Gastrocnemius medialis (tissue), 4 donors: ENCODE results near the gene YJU2. TPM values are rescaled to one million over a fixed set of nuclear protein-coding genes. Genes with fewer than 3 reads are reported as not detected.
"Not testable (repeated sequence)": the region's sequence is repeated elsewhere in the genome, so short reads cannot be mapped to it uniquely, and the experiment has no call there.

ENCODE experiments used
- ATAC-seq, 2 donors: fragments of 150-250 bp; one replicate each; pipeline ENCODE4 v1.9.1; 2016
- DNase-seq, 2 donors: peaks; one replicate each; pipeline ENCODE4 v3.0.0-alpha.2; 2019
- H3K27ac ChIP-seq, 4 donors: fragments of 200-600 bp; sonication (generic); 1 replicate in 1 of 4; 2 replicates in 3 of 4; pipeline ENCODE4 v1.5.1; 2016 to 2018; ENCODE audit warnings: mild to moderate bottlenecking in 2 of 4, moderate library complexity in 1 of 4
- H3K27me3 ChIP-seq, 3 donors: fragments of 200-600 bp; sonication (generic) in 2 of 3; 1 replicate in 1 of 3; 2 replicates in 2 of 3; pipeline versions ENCODE4 v1.5.1 to v1.6.0; 2016 to 2019; ENCODE audit warnings: mild to moderate bottlenecking in 1 of 3, moderate library complexity in 1 of 3
- H3K36me3 ChIP-seq, 2 donors: fragments of 200-600 bp; sonication (generic) in 1 of 2; one replicate each; pipeline ENCODE4 v1.5.1; 2017 to 2018
- H3K4me1 ChIP-seq, 2 donors: fragments of 200-600 bp; sonication (generic) in 1 of 2; one replicate each; pipeline ENCODE4 v1.5.1; 2016 to 2017; ENCODE audit warnings: mild to moderate bottlenecking in 2 of 2
- H3K4me3 ChIP-seq, 4 donors: fragments of 200-600 bp; sonication (generic) in 3 of 4; 1 replicate in 1 of 4; 2 replicates in 3 of 4; pipeline ENCODE4 v1.5.1; 2016 to 2019; ENCODE audit warnings: mild to moderate bottlenecking in 2 of 4
- H3K9me3 ChIP-seq, 3 donors: fragments of 200-600 bp; sonication (generic) in 2 of 3; 1 replicate in 1 of 3; 2 replicates in 2 of 3; pipeline ENCODE4 v1.5.1; 2016 to 2019
- POLR2A ChIP-seq, 2 donors: fragments of 450-650 bp; IDR thresholded peaks; one replicate each; pipeline ENCODE4 v1.6.1; 2017; ENCODE audit warnings: antibody characterized with exemption in 2 of 2, mild to moderate bottlenecking in 2 of 2, moderate library complexity in 2 of 2
- in situ Hi-C, 4 donors: fragments of 200-750 bp; cut with MboI; loops; one replicate each; pipeline versions ENCODE4 v1.15.0 to v1.8.0; 2017; ENCODE audit warnings: low sequenced_read_pairs in 4 of 4
- intact Hi-C: fragments of 100-400 bp; cut with DNase I; formaldehyde crosslinking; loops from one replicate; pipeline ENCODE4 v1.15.1; 2023; ENCODE audit warnings: low total_unique reads
- total RNA-seq, 4 donors: library from RNA; depleted of rRNA; stranded (reverse); fragments of >200 nt; gene quantifications; one replicate each; pipeline versions ENCODE4 v1.1.0 to v1.2.3, GENCODE V29; 2016
- TF ChIP-seq, protein P1 (sequence below), 5 experiments: fragments of 450-650 bp in 3 of 5; fragments of 200-600 bp in 2 of 5; sonication (generic) in 2 of 5; IDR thresholded peaks in 4 of 5; conservative IDR thresholded peaks in 1 of 5; 1 replicate in 4 of 5; 2 replicates in 1 of 5; pipeline ENCODE4 v1.5.1; 2016 to 2019; ENCODE audit warnings: antibody characterized with exemption in 5 of 5, mild to moderate bottlenecking in 3 of 5, moderate library complexity in 3 of 5

YJU2 gene
- total RNA-seq, 4 donors from 2014 or later = 13.5 to 37.8 (median 19.9) TPM

DNA sequence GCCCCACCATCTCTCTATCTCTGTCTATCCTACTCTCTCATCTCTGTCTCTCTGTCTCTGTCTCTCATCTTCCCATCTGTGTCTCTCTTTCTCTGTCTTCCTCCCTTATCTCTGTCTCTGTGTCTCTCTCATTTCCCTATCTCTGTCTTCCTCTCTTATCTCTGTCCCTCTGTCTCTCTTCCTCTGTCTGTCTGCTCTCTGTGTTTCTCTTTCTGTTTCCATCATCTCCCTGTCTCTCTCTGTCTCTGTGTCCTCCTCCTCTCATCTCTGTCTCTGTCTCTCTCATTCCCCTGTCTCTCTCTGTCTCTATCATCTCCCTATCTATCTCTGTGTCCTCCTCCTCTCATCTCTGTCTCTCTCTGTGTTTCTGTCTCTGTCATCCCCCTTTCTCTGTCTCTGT, 19.1 kb upstream of the YJU2 start:
- Histone ChIP-seq H3K4me3 (no peak overlapping the region), H3K36me3 (no peaks in the 10 kb centered on the region), H3K27ac (no peak overlapping the region), H3K9me3 (no peaks in the 10 kb centered on the region), H3K27me3 (peaks cover 31 to 45% (median 38%) of the 10 kb centered on the region in 3 donors), H3K4me1 (no peaks in the 10 kb centered on the region)
- no peak for DNase-seq
- no peak for ATAC-seq
- intact Hi-C loops = no loop called here
- in situ Hi-C loops = no loop called here
- TF ChIP-seq, protein P1, sequence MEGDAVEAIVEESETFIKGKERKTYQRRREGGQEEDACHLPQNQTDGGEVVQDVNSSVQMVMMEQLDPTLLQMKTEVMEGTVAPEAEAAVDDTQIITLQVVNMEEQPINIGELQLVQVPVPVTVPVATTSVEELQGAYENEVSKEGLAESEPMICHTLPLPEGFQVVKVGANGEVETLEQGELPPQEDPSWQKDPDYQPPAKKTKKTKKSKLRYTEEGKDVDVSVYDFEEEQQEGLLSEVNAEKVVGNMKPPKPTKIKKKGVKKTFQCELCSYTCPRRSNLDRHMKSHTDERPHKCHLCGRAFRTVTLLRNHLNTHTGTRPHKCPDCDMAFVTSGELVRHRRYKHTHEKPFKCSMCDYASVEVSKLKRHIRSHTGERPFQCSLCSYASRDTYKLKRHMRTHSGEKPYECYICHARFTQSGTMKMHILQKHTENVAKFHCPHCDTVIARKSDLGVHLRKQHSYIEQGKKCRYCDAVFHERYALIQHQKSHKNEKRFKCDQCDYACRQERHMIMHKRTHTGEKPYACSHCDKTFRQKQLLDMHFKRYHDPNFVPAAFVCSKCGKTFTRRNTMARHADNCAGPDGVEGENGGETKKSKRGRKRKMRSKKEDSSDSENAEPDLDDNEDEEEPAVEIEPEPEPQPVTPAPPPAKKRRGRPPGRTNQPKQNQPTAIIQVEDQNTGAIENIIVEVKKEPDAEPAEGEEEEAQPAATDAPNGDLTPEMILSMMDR (IDR thresholded peaks at IDR 0.05 in 4 of 5, conservative IDR thresholded peaks at IDR 0.05 in 1 of 5) = no peak
- TF ChIP-seq POLR2A (IDR thresholded peaks at IDR 0.05) = no peak

DNA sequence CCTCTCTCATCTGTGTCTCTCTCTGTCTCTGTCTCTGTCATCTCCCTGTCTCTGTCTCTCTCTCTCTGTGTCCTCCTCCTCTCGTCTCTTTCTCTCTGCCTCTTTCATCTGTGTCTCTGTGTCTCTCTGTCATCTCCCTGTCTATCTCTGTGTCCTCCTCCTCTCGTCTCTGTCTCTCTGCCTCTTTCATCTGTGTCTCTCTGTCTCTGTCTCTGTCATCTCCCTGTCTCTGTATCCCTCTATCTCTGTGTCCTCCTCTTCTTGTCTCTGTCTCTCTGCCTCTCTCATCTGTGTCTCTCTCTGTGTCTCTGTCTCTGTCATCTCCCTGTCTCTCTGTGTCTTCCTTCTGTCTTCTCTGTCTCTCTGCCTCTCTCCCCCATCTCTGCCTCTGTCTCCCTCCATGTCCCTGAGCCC, 18.1 kb upstream of the YJU2 start:
- no peak overlapping the region for H3K4me3 ChIP-seq
- TF ChIP-seq, protein P1 (IDR thresholded peaks at IDR 0.05 in 4 of 5, conservative IDR thresholded peaks at IDR 0.05 in 1 of 5) = no peak
- no peak for TF ChIP-seq POLR2A (IDR thresholded peaks at IDR 0.05)
- DNase-seq (no peak), ATAC-seq (no peak)
- in situ Hi-C loops = no loop called here
- peaks cover 40 to 48% (median 48%) of the 10 kb centered on the region in 3 donors for H3K27me3 ChIP-seq
- no peaks in the 10 kb centered on the region for H3K4me1 ChIP-seq
- H3K27ac ChIP-seq = no peak overlapping the region
- intact Hi-C loops = no loop called here
- H3K9me3 ChIP-seq = no peaks in the 10 kb centered on the region
- no peaks in the 10 kb centered on the region for H3K36me3 ChIP-seq

DNA sequence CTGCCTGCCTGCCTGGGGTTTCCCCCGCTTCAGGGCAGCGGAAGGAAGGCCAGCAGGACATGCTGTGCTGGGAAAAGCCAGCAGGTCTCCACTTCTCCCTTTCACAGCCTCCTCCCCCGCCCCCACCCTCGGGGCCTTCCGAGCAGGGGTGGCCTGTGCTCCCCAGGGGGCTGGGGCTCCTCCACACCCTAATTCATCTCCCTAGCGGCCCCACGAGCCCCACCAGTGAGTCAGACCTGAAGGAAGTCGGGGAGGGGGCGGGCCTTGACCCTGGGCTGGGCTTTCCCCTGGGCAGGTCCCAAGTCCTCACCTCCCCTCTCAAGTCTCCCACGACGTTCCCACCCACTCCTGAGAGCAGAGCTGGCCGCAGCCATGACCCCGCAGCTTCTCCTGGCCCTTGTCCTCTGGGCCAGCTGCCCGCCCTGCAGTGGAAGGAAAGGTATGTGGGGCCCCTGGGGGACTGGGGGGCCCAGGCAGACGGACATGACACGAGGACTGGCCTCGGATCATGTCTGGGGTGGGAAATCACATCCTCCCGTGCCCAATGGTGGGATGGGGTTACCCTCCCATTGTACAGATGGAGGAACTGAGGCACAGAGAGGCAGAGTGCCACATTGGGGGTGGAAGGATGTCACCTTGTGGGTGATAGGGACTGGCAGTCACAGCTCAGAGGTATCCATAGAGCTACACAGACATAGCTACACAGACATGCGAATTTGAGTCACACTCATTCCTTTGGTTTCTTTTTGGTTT, 17.5 kb upstream of the YJU2 start, which contains the start of gene EBI3:
EBI3 (plus strand) TSS at position 345 of the 753 bp plus-strand sequence; CDS start at position 373, 28 bp downstream.
- Histone ChIP-seq H3K27ac (no peak within 1 kb of the TSS), H3K4me1 (no peaks in the 10 kb centered on the region), H3K27me3 (peaks cover 40 to 49% (median 48%) of the 10 kb centered on the region in 3 donors), H3K4me3 (no peak within 1 kb of the TSS), H3K36me3 (no peaks in the 10 kb centered on the region), H3K9me3 (no peaks in the 10 kb centered on the region)
- TF ChIP-seq, protein P1 (IDR thresholded peaks at IDR 0.05 in 4 of 5, conservative IDR thresholded peaks at IDR 0.05 in 1 of 5) = no peak
- TF ChIP-seq POLR2A (IDR thresholded peaks at IDR 0.05) = no peak
- in situ Hi-C loops (no loop called here), intact Hi-C loops (no loop called here)
- DNase-seq = no peak
- ATAC-seq = no peak

DNA sequence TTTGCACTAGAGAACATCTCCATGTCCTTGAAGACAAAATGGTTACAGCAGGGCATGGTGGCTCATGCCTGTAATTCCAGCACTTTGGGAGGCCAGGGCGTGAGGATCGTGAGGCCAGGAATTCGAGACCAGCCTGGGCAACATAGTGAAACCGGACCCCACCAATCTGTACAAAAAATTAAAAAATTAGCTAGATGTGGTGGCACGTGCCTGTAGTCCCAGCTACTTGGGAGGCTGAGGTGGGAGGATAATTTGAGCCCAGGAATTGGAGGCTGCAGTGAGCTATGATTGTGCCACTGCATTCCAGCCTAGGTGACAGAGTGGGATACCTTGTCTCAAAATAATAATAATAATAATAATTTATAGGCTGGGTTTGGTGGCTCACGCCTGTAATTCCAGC, 16.6 kb upstream of the YJU2 start:
- H3K27ac ChIP-seq, ATAC-seq, H3K9me3 ChIP-seq, H3K4me3 ChIP-seq, intact Hi-C loops, in situ Hi-C loops, H3K36me3 ChIP-seq, DNase-seq, H3K4me1 ChIP-seq: not testable (repeated sequence)
- peaks cover 40 to 49% (median 48%) of the 10 kb centered on the region in 3 donors for H3K27me3 ChIP-seq

DNA sequence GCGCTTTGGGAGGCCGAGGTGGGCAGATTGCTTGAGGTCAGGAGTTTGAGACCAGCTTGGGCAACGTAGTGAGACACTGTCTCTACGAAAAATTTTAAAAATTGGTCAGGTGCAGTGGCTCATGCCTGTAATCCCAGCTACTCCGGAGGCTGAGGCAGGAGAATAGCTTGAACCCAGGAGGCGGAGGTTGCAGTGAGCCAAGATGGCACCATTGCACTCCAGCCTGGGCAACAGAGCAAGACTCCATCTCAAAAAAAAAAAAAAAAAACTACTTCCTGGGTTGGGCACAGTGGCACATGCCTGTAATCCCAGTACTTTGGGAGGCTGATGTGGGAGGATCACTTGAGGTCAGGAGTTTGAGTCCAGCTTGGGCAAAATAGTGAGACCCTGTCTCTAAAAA, 15.4 kb upstream of the YJU2 start:
- H3K4me1 ChIP-seq, H3K9me3 ChIP-seq, H3K27ac ChIP-seq, ATAC-seq, intact Hi-C loops, DNase-seq, in situ Hi-C loops, H3K4me3 ChIP-seq, H3K36me3 ChIP-seq: not testable (repeated sequence)
- peaks cover 43 to 49% (median 48%) of the 10 kb centered on the region in 3 donors for H3K27me3 ChIP-seq

DNA sequence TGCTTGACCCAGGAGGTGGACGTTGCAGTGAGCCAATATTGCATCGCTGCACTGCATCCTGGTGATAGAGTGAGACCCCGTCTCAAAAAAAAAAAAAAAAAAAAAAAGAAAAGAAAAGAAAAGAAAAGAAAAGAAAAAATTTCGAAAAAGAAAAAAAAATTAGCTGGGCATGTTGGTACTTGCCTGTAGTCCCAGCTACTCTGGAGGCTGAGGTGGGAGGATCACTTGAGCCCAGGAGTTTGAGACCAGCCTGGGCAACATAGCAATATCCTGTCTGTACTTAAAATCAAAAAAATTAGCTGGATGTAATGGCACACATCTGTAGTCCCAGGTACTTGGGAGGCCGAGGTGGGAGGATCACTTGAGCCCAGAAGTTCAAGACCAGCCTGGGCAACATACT, 14.7 kb upstream of the YJU2 start:
- H3K36me3 ChIP-seq, in situ Hi-C loops, intact Hi-C loops, DNase-seq, H3K4me1 ChIP-seq, H3K27ac ChIP-seq, H3K4me3 ChIP-seq, H3K9me3 ChIP-seq, ATAC-seq: not testable (repeated sequence)
- peaks cover 43 to 49% (median 48%) of the 10 kb centered on the region in 3 donors for H3K27me3 ChIP-seq
